ENCODE data around the gene SCP2D1.

Gene SCP2D1

GRCh38 chr20:18793625-18794427, 19.8 kb upstream of the SCP2D1 start:
- no peaks in the 10 kb centered on the region for H3K27me3 ChIP-seq (ENCODE audit: control insufficient read depth, insufficient read depth, low read length)
- H3K27ac ChIP-seq (ENCODE audit: low read depth, low read length), result peak overlapping the region; percentile 95
- H3K4me3 ChIP-seq (ENCODE audit: low read length), result peak overlapping the region; percentile 84
- H3K9ac ChIP-seq (ENCODE audit: low read length), result peak overlapping the region; percentile 70
- H3K4me1 ChIP-seq (ENCODE audit: control insufficient read depth, insufficient read depth, low read length), result peaks cover 7% of the 10 kb centered on the region
- no peaks in the 10 kb centered on the region for H3K36me3 ChIP-seq (ENCODE audit: control insufficient read depth, insufficient read depth, low read length)

DNA sequence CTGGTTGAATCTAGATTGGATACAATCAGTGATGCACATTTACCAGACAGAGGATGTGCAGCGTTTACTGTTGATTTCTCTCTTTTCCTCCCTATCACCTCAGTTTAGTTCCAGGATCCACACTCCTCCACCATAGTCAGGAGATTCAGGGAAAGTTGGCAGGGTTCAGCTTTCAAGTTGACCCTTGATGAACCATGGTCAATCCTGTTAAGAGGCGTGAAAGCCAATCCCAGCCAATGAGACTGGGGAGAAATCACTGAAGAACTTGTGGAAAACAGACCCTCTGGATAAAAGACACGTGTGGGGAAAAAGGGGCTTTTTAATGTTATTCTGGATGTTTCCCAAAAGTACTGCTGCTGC, 19.2 kb upstream of the SCP2D1 start:
- H3K4me3 ChIP-seq (ENCODE audit: low read length), result peak overlapping the region; percentile 84
- peak overlapping the region; percentile 95 for H3K27ac ChIP-seq (ENCODE audit: low read depth, low read length)
- no peaks in the 10 kb centered on the region for H3K36me3 ChIP-seq (ENCODE audit: control insufficient read depth, insufficient read depth, low read length)
- no peaks in the 10 kb centered on the region for H3K27me3 ChIP-seq (ENCODE audit: control insufficient read depth, insufficient read depth, low read length)
- peaks cover 7% of the 10 kb centered on the region for H3K4me1 ChIP-seq (ENCODE audit: control insufficient read depth, insufficient read depth, low read length)
- H3K9ac ChIP-seq (ENCODE audit: low read length), result peak overlapping the region; percentile 70

DNA sequence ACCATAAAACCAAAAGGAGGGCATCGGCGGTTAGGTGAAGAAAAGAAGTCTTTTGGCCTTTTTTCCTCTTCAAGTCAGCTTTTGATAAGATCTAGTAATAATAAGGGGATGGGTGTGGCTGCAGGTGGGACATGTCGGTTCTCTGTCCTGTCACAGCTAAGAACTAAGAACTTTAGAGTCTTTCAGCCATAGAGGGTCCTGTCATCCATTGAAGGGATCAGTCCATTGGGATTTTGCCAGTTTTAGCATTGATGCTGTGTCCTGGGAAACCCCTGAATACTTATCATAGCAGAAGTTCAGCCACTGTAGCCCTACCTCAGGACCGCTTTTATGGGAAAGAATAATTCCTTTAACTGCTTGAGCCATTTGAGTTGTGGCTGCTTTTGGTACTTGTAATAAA, 18.2 kb upstream of the SCP2D1 start:
- no peaks in the 10 kb centered on the region for H3K36me3 ChIP-seq (ENCODE audit: control insufficient read depth, insufficient read depth, low read length)
- no peak overlapping the region for H3K4me3 ChIP-seq (ENCODE audit: low read length)
- H3K9ac ChIP-seq (ENCODE audit: low read length), result no peak overlapping the region
- H3K27me3 ChIP-seq (ENCODE audit: control insufficient read depth, insufficient read depth, low read length), result no peaks in the 10 kb centered on the region
- no peak overlapping the region for H3K27ac ChIP-seq (ENCODE audit: low read depth, low read length)
- peaks cover 7% of the 10 kb centered on the region for H3K4me1 ChIP-seq (ENCODE audit: control insufficient read depth, insufficient read depth, low read length)

GRCh38 chr20:18796282-18796833, 17.2 kb upstream of the SCP2D1 start:
- no peak overlapping the region for H3K9ac ChIP-seq (ENCODE audit: low read length)
- H3K4me3 ChIP-seq (ENCODE audit: low read length), result no peak overlapping the region
- no peaks in the 10 kb centered on the region for H3K36me3 ChIP-seq (ENCODE audit: control insufficient read depth, insufficient read depth, low read length)
- no peak overlapping the region for H3K27ac ChIP-seq (ENCODE audit: low read depth, low read length)
- H3K4me1 ChIP-seq (ENCODE audit: control insufficient read depth, insufficient read depth, low read length), result peaks cover 7% of the 10 kb centered on the region
- no peaks in the 10 kb centered on the region for H3K27me3 ChIP-seq (ENCODE audit: control insufficient read depth, insufficient read depth, low read length)

DNA sequence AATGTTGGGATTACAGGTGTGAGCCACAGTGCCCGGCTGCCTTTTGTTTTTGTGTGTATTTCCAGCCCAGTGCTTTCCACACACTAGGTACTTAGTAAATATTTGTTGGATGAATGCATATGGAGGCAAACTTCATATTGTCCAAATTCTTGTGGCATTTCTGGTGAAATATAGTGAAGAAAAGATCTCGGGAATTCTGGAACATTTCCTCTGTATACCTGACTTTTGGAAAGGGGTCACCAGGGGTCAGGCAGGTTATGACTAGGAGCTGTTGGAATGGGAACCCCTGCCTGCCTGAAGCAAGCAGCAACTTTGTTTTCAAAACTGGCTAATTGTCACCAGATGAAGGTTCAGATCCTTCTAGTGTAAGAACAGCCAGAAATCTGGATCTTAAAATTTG, 12.1 kb upstream of the SCP2D1 start:
- Histone ChIP-seq H3K4me1 (ENCODE audit: control insufficient read depth, insufficient read depth, low read length) (no peaks in the 10 kb centered on the region), H3K27me3 (ENCODE audit: control insufficient read depth, insufficient read depth, low read length) (no peaks in the 10 kb centered on the region), H3K27ac (ENCODE audit: low read depth, low read length) (no peak overlapping the region), H3K9ac (ENCODE audit: low read length) (no peak overlapping the region), H3K4me3 (ENCODE audit: low read length) (no peak overlapping the region), H3K36me3 (ENCODE audit: control insufficient read depth, insufficient read depth, low read length) (no peaks in the 10 kb centered on the region)

GRCh38 chr20:18802012-18802634, 11.5 kb upstream of the SCP2D1 start:
- H3K27me3 ChIP-seq (ENCODE audit: control insufficient read depth, insufficient read depth, low read length), result no peaks in the 10 kb centered on the region
- H3K4me1 ChIP-seq (ENCODE audit: control insufficient read depth, insufficient read depth, low read length), result no peaks in the 10 kb centered on the region
- H3K4me3 ChIP-seq (ENCODE audit: low read length), result no peak overlapping the region

GRCh38 chr20:18805881-18806280, 7.7 kb upstream of the SCP2D1 start:
- no peak overlapping the region for H3K4me3 ChIP-seq (ENCODE audit: low read length)
- H3K27ac ChIP-seq (ENCODE audit: low read depth, low read length), result no peak overlapping the region
- H3K9ac ChIP-seq (ENCODE audit: low read length), result no peak overlapping the region
- no peaks in the 10 kb centered on the region for H3K36me3 ChIP-seq (ENCODE audit: control insufficient read depth, insufficient read depth, low read length)
- H3K27me3 ChIP-seq (ENCODE audit: control insufficient read depth, insufficient read depth, low read length), result no peaks in the 10 kb centered on the region
- no peaks in the 10 kb centered on the region for H3K4me1 ChIP-seq (ENCODE audit: control insufficient read depth, insufficient read depth, low read length)

More at GRCh38 chr20:18802012-18802634, 11.5 kb upstream of the SCP2D1 start:
- Histone ChIP-seq H3K36me3 (ENCODE audit: control insufficient read depth, insufficient read depth, low read length) (no peaks in the 10 kb centered on the region), H3K27ac (ENCODE audit: low read depth, low read length) (no peak overlapping the region), H3K9ac (ENCODE audit: low read length) (no peak overlapping the region)

- Histone ChIP-seq H3K27me3 (ENCODE audit: control insufficient read depth, insufficient read depth, low read length) (no peaks in the 10 kb centered on the region), H3K4me1 (ENCODE audit: control insufficient read depth, insufficient read depth, low read length) (no peaks in the 10 kb centered on the region), H3K27ac (ENCODE audit: low read depth, low read length) (no peak overlapping the region)
Measured at GRCh38 chr20:18808712-18809111, 4.9 kb upstream of the SCP2D1 start.

DNA sequence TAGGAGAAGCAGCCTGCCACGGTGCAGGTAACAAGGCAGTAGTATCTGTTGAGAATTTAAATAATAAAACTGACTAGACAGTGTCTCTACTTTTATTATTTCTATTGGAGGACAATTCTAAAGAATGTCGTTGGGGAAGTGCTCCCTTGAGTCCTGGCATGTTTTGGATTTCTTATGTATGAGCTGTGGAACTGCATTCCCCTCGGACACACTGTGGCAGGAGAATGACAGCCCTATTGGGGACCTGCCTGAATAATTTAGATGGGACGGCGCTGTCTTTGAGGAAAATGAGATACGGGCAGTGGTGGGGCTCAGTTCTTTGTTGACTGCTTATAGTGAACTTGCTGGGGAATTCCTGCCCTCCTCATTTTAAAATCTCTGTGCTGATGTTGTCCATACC, 2.4 kb upstream of the SCP2D1 start:
- no peaks in the 10 kb centered on the region for H3K36me3 ChIP-seq (ENCODE audit: control insufficient read depth, insufficient read depth, low read length)
- H3K4me1 ChIP-seq (ENCODE audit: control insufficient read depth, insufficient read depth, low read length), result no peaks in the 10 kb centered on the region
- no peaks in the 10 kb centered on the region for H3K27me3 ChIP-seq (ENCODE audit: control insufficient read depth, insufficient read depth, low read length)
- H3K9ac ChIP-seq (ENCODE audit: low read length), result no peak overlapping the region
- H3K27ac ChIP-seq (ENCODE audit: low read depth, low read length), result no peak overlapping the region
- H3K4me3 ChIP-seq (ENCODE audit: low read length), result no peak overlapping the region

More at GRCh38 chr20:18808712-18809111, 4.9 kb upstream of the SCP2D1 start:
- H3K9ac ChIP-seq (ENCODE audit: low read length), result no peak overlapping the region
- no peaks in the 10 kb centered on the region for H3K36me3 ChIP-seq (ENCODE audit: control insufficient read depth, insufficient read depth, low read length)
- no peak overlapping the region for H3K4me3 ChIP-seq (ENCODE audit: low read length)

DNA sequence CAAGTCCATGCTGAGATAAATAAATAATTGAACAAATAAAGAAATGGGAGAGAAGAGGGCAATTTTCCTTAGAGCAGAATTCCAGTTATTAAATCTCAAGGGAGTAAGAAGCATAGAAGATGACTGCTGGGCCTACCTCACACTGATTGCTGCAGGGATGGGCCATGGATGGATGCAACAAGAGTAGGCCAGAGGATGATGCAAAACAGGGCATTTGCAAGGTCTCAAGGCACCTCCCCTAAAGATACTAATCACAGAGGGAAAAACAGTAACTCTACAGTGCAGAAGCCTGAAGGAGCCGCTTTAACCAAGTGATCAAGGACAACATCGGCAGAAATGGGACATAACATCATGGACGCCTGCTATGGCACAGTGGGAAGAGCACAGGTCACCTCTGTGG, 1.7 kb upstream of the SCP2D1 start:
- H3K27ac ChIP-seq (ENCODE audit: low read depth, low read length), result no peak overlapping the region
- no peak overlapping the region for H3K9ac ChIP-seq (ENCODE audit: low read length)
- H3K4me1 ChIP-seq (ENCODE audit: control insufficient read depth, insufficient read depth, low read length), result no peaks in the 10 kb centered on the region
- no peak overlapping the region for H3K4me3 ChIP-seq (ENCODE audit: low read length)
- no peaks in the 10 kb centered on the region for H3K36me3 ChIP-seq (ENCODE audit: control insufficient read depth, insufficient read depth, low read length)
- H3K27me3 ChIP-seq (ENCODE audit: control insufficient read depth, insufficient read depth, low read length), result no peaks in the 10 kb centered on the region

GRCh38 chr20:18815194-18815942, 1.8 kb downstream of the SCP2D1 start:
- no peak overlapping the region for H3K4me3 ChIP-seq (ENCODE audit: low read length)
- no peaks in the 10 kb centered on the region for H3K4me1 ChIP-seq (ENCODE audit: control insufficient read depth, insufficient read depth, low read length)
- H3K9ac ChIP-seq (ENCODE audit: low read length), result no peak overlapping the region
- no peaks in the 10 kb centered on the region for H3K36me3 ChIP-seq (ENCODE audit: control insufficient read depth, insufficient read depth, low read length)
- H3K27ac ChIP-seq (ENCODE audit: low read depth, low read length), result no peak overlapping the region
- H3K27me3 ChIP-seq (ENCODE audit: control insufficient read depth, insufficient read depth, low read length), result no peaks in the 10 kb centered on the region

DNA sequence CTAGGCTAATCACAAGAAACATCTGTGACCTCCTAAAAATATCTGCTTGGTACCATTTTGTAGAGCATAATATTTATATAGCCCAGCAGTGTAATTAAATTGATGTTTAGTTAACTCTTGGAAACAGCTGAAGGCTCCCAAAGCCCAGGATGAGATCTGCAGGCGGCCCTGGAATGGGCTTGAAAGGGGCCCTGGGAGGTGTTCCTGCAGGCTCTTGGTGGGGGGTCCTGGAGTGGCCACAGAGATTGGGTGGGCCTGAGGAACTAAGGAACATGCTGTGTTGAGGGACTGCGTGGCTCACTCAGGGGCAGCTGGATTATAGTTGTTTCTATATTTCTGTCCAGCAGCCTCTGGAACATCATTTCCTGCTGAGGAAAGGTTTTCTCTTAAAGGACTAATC, 9.2 kb downstream of the SCP2D1 start:
- H3K4me3 ChIP-seq (ENCODE audit: low read length), result no peak overlapping the region
- no peak overlapping the region for H3K27ac ChIP-seq (ENCODE audit: low read depth, low read length)
- H3K36me3 ChIP-seq (ENCODE audit: control insufficient read depth, insufficient read depth, low read length), result no peaks in the 10 kb centered on the region
- H3K9ac ChIP-seq (ENCODE audit: low read length), result no peak overlapping the region
- H3K4me1 ChIP-seq (ENCODE audit: control insufficient read depth, insufficient read depth, low read length), result peaks cover 2% of the 10 kb centered on the region
- H3K27me3 ChIP-seq (ENCODE audit: control insufficient read depth, insufficient read depth, low read length), result no peaks in the 10 kb centered on the region

Measured in rectal smooth muscle tissue (tissue), 1 donor.